Activated CD8-positive, alpha-beta T cell treated with anti-CD3 and anti-CD28 coated beads, Interleukin-2, amount 10 ng/mL, durations not matched to agents 7 days and 5 days (primary cell): Measurements from ENCODE around the gene HTT-AS. TPM values are rescaled to one million over a fixed set of nuclear protein-coding genes. Genes with fewer than 3 reads are reported as not detected.
A peak's percentile ranks its signal among the peaks of the same experiment; 100 is the strongest.

Experiments
- ATAC-seq: fragments of 150-1000 bp; cut with Tn5 transposase; one replicate; pipeline ENCODE4 v1.10.0; 2021; ENCODE audit warnings: moderate library complexity
- CTCF ChIA-PET: fragments of 350-600 bp; sonication (Branson Sonifier 250); formaldehyde crosslinking; loops from one replicate; lab custom pipeline; 2021; ENCODE audit warnings: antibody characterized with exemption; lab: Charles Lee
- POLR2A ChIA-PET: fragments of 350-600 bp; sonication (Branson Sonifier 250); formaldehyde crosslinking; loops from one replicate; lab custom pipeline; 2021; ENCODE audit warnings: antibody characterized with exemption; lab: Charles Lee
- DNase-seq: peaks from one replicate; pipeline ENCODE4 v3.0.0-alpha.2; 2020
- H3K27ac Mint-ChIP-seq: one replicate; pipeline ENCODE4 v1.8.0; 2021; ENCODE audit warnings: mild to moderate bottlenecking, mixed read lengths
- H3K27me3 Mint-ChIP-seq: one replicate; pipeline ENCODE4 v1.8.0; 2021; ENCODE audit warnings: low read depth, mixed read lengths
- H3K36me3 Mint-ChIP-seq: one replicate; pipeline ENCODE4 v1.8.0; 2021; ENCODE audit warnings: low read depth, mixed read lengths
- H3K4me1 Mint-ChIP-seq: one replicate; pipeline ENCODE4 v1.8.0; 2021; ENCODE audit warnings: low read depth, mixed read lengths
- H3K4me3 Mint-ChIP-seq: one replicate; pipeline ENCODE4 v1.8.0; 2021; ENCODE audit warnings: mild to moderate bottlenecking, mixed read lengths
- H3K9me3 Mint-ChIP-seq: one replicate; pipeline ENCODE4 v1.8.0; 2022; ENCODE audit warnings: mixed read lengths; ENCODE audit not compliant: insufficient read depth
- total RNA-seq, 2 experiments: library from RNA; stranded (reverse); gene quantifications; one replicate each; pipeline ENCODE4 v1.2.3, GENCODE V29; 2021

Gene HTT-AS
- total RNA-seq, 2 experiments from 2014 or later = not detected

- peak overlapping the region; percentile 57 for H3K27ac Mint-ChIP-seq
- CTCF ChIA-PET = interaction anchor here (1.2 kb wide), 1 partner anchor 61 kb away, joined by 3 read pairs; no protein-coding TSS in a partner anchor
- DNase-seq (no peak), ATAC-seq (no peak)
- peaks cover 16% of the 10 kb centered on the region for H3K36me3 Mint-ChIP-seq
- H3K9me3 Mint-ChIP-seq = peaks cover 3% of the 10 kb centered on the region
- POLR2A ChIA-PET = no interaction called here
- H3K4me1 Mint-ChIP-seq = peaks cover 60% of the 10 kb centered on the region
- no peaks in the 10 kb centered on the region for H3K27me3 Mint-ChIP-seq
- H3K4me3 Mint-ChIP-seq = no peak overlapping the region
Measured at GRCh38 chr4:3046162-3046561, 28.2 kb downstream of the HTT-AS start.

GRCh38 chr4:3044870-3045819, 29.2 kb downstream of the HTT-AS start:
- Mint-ChIP-seq H3K27ac (peak overlapping the region; percentile 91), H3K9me3 (peaks cover 3% of the 10 kb centered on the region), H3K36me3 (peaks cover 16% of the 10 kb centered on the region), H3K4me3 (peak overlapping the region; percentile 52), H3K27me3 (no peaks in the 10 kb centered on the region), H3K4me1 (peaks cover 70% of the 10 kb centered on the region)
- ChIA-PET POLR2A (no interaction called here), CTCF (interaction anchor here (1.0 to 1.8 kb wide), 2 partner anchors 26 to 91 kb away, joined by 3 to 4 read pairs; no protein-coding TSS in a partner anchor)
- DNase-seq (peak; percentile 93), ATAC-seq (peak; percentile 65)

GRCh38 chr4:3043282-3044020, 30.9 kb downstream of the HTT-AS start:
- DNase-seq = no peak
- peaks cover 78% of the 10 kb centered on the region for H3K4me1 Mint-ChIP-seq
- H3K4me3 Mint-ChIP-seq = no peak overlapping the region
- no peaks in the 10 kb centered on the region for H3K27me3 Mint-ChIP-seq
- ChIA-PET CTCF (interaction anchor here (0.7 to 1.8 kb wide), 3 partner anchors 65 to 89 kb away, joined by 4 to 5 read pairs (median 4); partner anchors contain the start of genes GRK4 and NOP14), POLR2A (no interaction called here)
- no peak overlapping the region for H3K27ac Mint-ChIP-seq
- peaks cover 3% of the 10 kb centered on the region for H3K9me3 Mint-ChIP-seq
- ATAC-seq = no peak
- peaks cover 16% of the 10 kb centered on the region for H3K36me3 Mint-ChIP-seq

GRCh38 chr4:3042226-3042625, 32.1 kb downstream of the HTT-AS start:
- ChIA-PET POLR2A (interaction anchor here (0.7 to 1.0 kb wide), 2 partner anchors 31 to 78 kb away, joined by 4 to 5 read pairs; partner anchors contain the start of gene GRK4), CTCF (interaction anchor here (0.6 to 2.6 kb wide), 2 partner anchors 64 to 1445 kb away, joined by 3 to 10 read pairs; no protein-coding TSS in a partner anchor)
- H3K27me3 Mint-ChIP-seq = peaks cover 2% of the 10 kb centered on the region
- DNase-seq (no peak), ATAC-seq (no peak)
- H3K9me3 Mint-ChIP-seq = peaks cover 3% of the 10 kb centered on the region
- peaks cover 16% of the 10 kb centered on the region for H3K36me3 Mint-ChIP-seq
- peaks cover 78% of the 10 kb centered on the region for H3K4me1 Mint-ChIP-seq
- H3K4me3 Mint-ChIP-seq = peak overlapping the region; percentile 84
- peak overlapping the region; percentile 95 for H3K27ac Mint-ChIP-seq

GRCh38 chr4:3041192-3042142, 32.9 kb downstream of the HTT-AS start:
- DNase-seq (peak; percentile 62), ATAC-seq (peak; percentile 60)
- Mint-ChIP-seq H3K4me1 (peaks cover 81% of the 10 kb centered on the region), H3K27ac (peak overlapping the region; percentile 95), H3K4me3 (peak overlapping the region; percentile 84), H3K36me3 (peaks cover 16% of the 10 kb centered on the region), H3K9me3 (peaks cover 3% of the 10 kb centered on the region), H3K27me3 (peaks cover 6% of the 10 kb centered on the region)
- CTCF ChIA-PET = interaction anchor here (2.6 kb wide), 1 partner anchor 63 kb away, joined by 10 read pairs; no protein-coding TSS in a partner anchor
- POLR2A ChIA-PET = interaction anchor here (0.6 to 1.0 kb wide), 3 partner anchors 31 to 393 kb away, joined by 3 to 5 read pairs (median 4); partner anchors contain the start of gene GRK4

- Mint-ChIP-seq H3K27me3 (peaks cover 13% of the 10 kb centered on the region), H3K9me3 (peaks cover 1% of the 10 kb centered on the region), H3K27ac (peak overlapping the region; percentile 95), H3K4me3 (peak overlapping the region; percentile 84), H3K36me3 (peaks cover 11% of the 10 kb centered on the region), H3K4me1 (peaks cover 72% of the 10 kb centered on the region)
- no peak for ATAC-seq
- ChIA-PET POLR2A (no interaction called here), CTCF (interaction anchor here (2.6 kb wide), 1 partner anchor 63 kb away, joined by 10 read pairs; no protein-coding TSS in a partner anchor)
- no peak for DNase-seq
Measured at GRCh38 chr4:3040452-3041191, 33.7 kb downstream of the HTT-AS start.

GRCh38 chr4:3039706-3040366, 34.5 kb downstream of the HTT-AS start:
- Mint-ChIP-seq H3K36me3 (peaks cover 6% of the 10 kb centered on the region), H3K9me3 (no peaks in the 10 kb centered on the region), H3K4me3 (no peak overlapping the region), H3K27ac (no peak overlapping the region), H3K4me1 (peaks cover 64% of the 10 kb centered on the region), H3K27me3 (peaks cover 13% of the 10 kb centered on the region)
- POLR2A ChIA-PET = no interaction called here
- DNase-seq (no peak), ATAC-seq (no peak)
- CTCF ChIA-PET = no interaction called here

- ChIA-PET CTCF (interaction anchor here (0.7 to 2.3 kb wide), 15 partner anchors 13 to 274 kb away, joined by 3 to 25 read pairs (median 3); partner anchors contain the start of genes GRK4 and NOP14), POLR2A (interaction anchor here (1.4 kb wide), 1 partner anchor 74 kb away, joined by 7 read pairs; the partner anchor contains the start of genes GRK4 and NOP14)
- Mint-ChIP-seq H3K27me3 (peaks cover 13% of the 10 kb centered on the region), H3K27ac (peak overlapping the region; percentile 12), H3K4me3 (peak overlapping the region; percentile 56), H3K36me3 (peaks cover 3% of the 10 kb centered on the region), H3K4me1 (peaks cover 51% of the 10 kb centered on the region), H3K9me3 (no peaks in the 10 kb centered on the region)
- ATAC-seq = peak; percentile 35
- peak; percentile 42 for DNase-seq
Measured at GRCh38 chr4:3037957-3038461, 36.3 kb downstream of the HTT-AS start.

- peaks cover 38% of the 10 kb centered on the region for H3K4me1 Mint-ChIP-seq
- DNase-seq (no peak), ATAC-seq (no peak)
- peaks cover 13% of the 10 kb centered on the region for H3K27me3 Mint-ChIP-seq
- H3K9me3 Mint-ChIP-seq = no peaks in the 10 kb centered on the region
- ChIA-PET POLR2A (no interaction called here), CTCF (interaction anchor here (1.3 to 2.3 kb wide), 2 partner anchors 12 to 57 kb away, joined by 3 to 25 read pairs; no protein-coding TSS in a partner anchor)
- H3K36me3 Mint-ChIP-seq = no peaks in the 10 kb centered on the region
- H3K27ac Mint-ChIP-seq = no peak overlapping the region
- no peak overlapping the region for H3K4me3 Mint-ChIP-seq
Measured at GRCh38 chr4:3036131-3036952, 38.0 kb downstream of the HTT-AS start.
